GM21825 (cell line): ENCODE results near the gene SOX8.
"Not testable (repeated sequence)": the region's sequence is repeated elsewhere in the genome, so short reads cannot be mapped to it uniquely, and the experiment has no call there.

ENCODE experiments used
- ATAC-seq: cut with Tn5 transposase; IDR thresholded peaks from one replicate; pipeline ENCODE4 v1.9.1; 2021; ENCODE audit warnings: mild to moderate bottlenecking, moderate library complexity; ENCODE audit not compliant: unreplicated experiment

SOX8 gene

DNA sequence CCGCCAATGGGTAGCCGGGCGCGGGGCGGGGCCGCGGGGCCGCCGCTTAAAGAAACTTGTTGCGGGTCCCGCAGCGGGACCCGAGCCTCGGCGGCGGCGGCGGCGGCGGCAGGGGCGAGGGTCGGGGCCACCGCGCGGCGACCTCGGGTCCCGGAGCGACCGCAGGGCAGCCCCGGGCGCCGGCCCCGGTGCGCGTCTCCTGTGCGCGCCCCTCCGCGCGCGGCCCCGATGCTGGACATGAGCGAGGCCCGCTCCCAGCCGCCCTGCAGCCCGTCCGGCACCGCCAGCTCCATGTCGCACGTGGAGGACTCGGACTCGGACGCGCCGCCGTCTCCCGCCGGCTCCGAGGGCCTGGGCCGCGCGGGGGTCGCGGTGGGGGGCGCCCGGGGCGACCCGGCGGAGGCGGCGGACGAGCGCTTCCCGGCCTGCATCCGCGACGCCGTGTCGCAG lies at the start of gene SOX8:
Gene SOX8, plus strand, starts transcription at position 76 of the 450 bp plus-strand sequence. Its CDS starts 153 bp downstream, at position 229.
- ATAC-seq = no peak

GRCh38 chr16:932831-933330 lies 48.7 kb upstream of the SOX8 start:
- ATAC-seq = no peak

- no peak for ATAC-seq
Observed at GRCh38 chr16:933581-933980, 48.0 kb upstream of the SOX8 start.

- no peak for ATAC-seq
Observed at GRCh38 chr16:934178-934577, 47.4 kb upstream of the SOX8 start.

- ATAC-seq = no peak
Observed at GRCh38 chr16:935684-936083, 45.9 kb upstream of the SOX8 start.

DNA sequence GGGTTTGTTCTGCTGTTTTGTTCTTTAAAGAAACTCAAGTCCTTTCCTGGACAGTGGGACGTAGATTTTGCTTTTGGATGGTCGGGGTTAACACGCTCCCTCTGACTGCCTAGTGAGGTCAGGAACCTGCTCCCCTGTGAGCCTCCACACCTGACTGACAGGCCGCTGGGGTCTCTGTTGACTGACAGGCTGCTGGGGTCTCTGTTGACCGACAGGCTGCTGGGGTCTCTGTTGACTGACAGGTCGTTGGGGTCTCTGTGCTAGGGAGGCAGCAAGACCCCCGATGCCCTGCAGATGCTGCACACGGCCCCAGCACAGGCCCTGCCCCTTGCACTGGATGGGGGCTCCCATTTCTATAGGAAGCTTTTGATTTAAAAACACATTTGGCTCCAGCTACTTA lies 44.3 kb upstream of the SOX8 start:
- ATAC-seq = no peak

GRCh38 chr16:937723-938122 lies 43.8 kb upstream of the SOX8 start:
- ATAC-seq = no peak

GRCh38 chr16:938136-938535 lies 43.4 kb upstream of the SOX8 start:
- ATAC-seq = no peak

DNA sequence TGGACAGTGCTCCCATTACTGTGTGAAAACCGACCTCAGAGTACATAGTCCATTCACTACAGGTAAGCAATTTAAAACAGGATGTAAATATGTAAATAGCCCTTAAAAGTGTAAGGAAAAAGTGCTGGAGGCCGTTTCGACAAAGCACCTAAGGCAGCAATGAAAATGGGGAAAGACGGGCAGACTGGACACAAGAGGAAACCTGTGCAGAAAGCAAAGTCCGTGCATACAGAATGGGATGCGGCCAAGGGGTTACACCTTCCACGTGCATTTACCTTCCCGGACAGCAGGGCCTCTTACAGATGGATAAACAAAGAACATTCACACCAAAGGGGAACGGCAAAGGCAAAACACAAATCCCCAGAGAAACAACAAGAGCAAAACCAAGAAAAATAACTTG lies 42.8 kb upstream of the SOX8 start:
- no peak for ATAC-seq

DNA sequence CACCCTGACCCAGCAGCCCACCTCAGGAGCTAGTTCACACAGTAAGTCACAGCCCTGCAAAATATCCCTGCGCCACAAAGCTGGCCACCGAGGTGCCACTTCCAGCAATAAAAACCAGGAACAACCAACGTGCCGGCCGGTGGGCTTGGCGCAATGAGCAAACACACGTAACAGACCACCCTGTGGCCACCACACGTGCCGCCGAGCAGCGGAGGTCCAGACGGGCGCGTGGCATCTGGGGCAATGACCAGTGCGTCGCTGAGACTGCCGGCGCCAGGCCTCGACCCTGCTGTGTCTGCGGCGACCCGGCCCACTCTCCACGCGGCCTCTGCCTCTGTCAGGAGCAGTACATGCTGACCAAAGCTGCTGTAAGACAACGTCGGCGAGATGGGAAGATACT lies 42.3 kb upstream of the SOX8 start:
- no peak for ATAC-seq

DNA sequence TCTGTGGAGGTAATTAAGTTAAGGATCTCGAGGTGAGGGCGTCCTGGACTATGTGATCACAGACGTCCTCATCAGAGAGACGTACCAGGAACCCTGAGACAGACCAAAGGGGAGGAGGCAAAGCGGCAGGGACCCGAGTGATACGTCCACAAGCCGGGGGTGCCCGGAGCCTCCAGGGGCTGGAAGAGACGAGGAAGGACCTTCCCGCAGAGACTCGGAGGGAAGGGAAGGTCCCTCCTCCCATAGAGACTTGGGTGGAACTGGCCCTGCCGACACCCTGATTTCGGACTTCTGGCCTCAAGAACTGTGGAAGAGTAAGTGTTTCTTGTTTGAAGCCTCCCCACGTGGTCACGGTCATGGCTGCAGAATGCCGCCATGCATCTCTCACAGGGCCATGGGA lies 41.6 kb upstream of the SOX8 start:
- ATAC-seq = no peak

GRCh38 chr16:942436-943060 lies 39.0 kb upstream of the SOX8 start:
- no peak for ATAC-seq

- no peak for ATAC-seq
Observed at GRCh38 chr16:943971-944370, 37.6 kb upstream of the SOX8 start.

DNA sequence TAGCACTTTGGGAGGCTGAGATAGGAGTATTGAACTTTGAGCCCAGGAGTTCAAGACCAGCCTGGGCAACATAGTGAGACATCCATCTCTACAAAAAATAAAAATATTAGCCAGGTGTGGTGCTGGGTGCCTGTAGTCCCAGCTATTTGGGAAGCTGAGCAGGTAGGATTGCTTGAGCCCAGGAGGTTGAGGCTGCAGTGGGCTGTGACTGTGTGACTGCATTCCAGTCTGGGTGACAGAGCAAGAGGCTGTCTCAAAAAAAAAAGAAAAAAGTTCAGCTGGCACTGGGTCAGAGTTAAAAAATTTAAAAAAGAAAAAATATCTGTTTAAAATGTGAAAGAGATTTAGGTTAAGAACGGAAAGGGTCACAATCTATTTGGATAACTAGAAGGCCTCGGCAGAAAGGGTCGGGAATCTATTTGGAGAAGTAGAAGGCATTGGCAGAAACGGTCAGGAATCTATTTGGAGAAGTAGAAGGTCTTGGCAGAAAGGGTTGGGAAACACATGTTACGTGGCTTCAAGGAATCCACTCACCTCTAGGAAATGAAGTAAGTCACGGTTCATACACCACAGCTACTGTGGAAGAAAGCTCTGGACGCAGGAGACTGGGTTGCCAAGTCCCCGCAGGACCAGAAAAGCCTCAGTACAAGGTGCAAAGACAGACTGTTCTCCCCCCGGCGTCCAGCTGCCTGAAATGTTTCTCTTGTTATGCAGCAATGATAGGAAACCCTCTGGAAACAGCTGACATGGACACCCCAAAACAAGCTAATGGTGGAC lies 36.1 kb upstream of the SOX8 start:
- ATAC-seq = no peak

DNA sequence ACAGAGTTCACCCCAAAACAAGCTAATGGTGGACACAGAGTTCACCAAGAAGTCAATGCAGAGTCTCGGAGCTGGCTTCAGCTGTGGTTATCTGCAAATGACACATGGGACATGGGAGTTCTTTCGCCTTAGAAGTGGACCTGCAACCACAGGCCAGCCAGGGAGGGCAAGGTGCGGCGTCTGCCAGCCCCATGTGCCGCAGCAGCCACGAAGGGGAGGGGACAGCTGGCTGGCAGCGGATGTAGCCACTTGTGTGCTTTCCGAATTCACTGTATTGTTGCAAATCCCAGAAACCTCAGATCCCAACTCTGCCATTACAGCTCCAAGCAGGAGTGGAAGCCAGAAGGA lies 35.5 kb upstream of the SOX8 start:
- no peak for ATAC-seq

- ATAC-seq = no peak
Observed at GRCh38 chr16:947255-947921, 34.2 kb upstream of the SOX8 start.

- ATAC-seq = not testable (repeated sequence)
Observed at GRCh38 chr16:947922-948303, 33.7 kb upstream of the SOX8 start.

- not testable (repeated sequence) for ATAC-seq
Observed at GRCh38 chr16:948767-949166, 32.8 kb upstream of the SOX8 start.

DNA sequence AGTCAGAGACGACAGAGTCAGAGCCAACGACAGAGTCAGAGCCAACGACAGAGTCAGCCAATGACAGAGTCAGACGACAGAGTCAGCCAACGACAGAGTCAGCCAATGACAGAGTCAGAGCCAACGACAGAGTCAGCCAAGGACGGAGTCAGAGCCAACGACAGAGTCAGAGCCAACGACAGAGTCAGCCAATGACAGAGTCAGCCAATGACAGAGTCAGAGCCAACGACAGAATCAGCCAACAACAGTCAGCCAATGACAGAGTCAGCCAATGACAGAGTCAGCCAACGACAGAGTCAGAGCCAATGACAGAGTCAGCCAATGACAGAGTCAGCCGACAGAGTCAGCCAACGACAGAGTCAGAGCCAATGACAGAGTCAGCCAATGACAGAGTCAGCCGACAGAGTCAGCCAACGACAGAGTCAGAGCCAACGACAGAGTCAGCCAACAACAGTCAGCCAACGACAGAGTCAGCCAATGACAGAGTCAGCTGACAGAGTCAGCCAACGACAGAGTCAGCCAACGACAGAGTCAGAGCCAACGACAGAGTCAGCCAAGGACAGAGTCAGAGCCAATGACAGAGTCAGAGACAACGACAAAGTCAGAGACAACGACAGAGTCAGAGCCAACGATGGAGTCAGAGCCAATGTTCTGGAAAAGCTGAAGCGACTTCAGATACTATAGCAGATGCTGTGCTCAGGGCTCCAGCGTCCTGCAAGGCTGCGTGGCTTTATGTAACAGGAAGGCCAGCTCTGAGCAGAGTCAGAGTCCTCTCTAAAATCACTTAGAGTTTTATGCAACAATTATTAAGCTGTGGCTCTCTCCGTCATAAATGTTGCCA lies 30.6 kb upstream of the SOX8 start:
- not testable (repeated sequence) for ATAC-seq

GRCh38 chr16:951660-952301 lies 29.8 kb upstream of the SOX8 start:
- ATAC-seq = no peak

- ATAC-seq = no peak
Observed at GRCh38 chr16:952321-952720, 29.2 kb upstream of the SOX8 start.
